H9 (cell line): Measurements from ENCODE around the gene NFS1. TPM values are rescaled to one million over a fixed set of nuclear protein-coding genes. Genes with fewer than 3 reads are reported as not detected.
"Not testable (repeated sequence)": the region's sequence is repeated elsewhere in the genome, so short reads cannot be mapped to it uniquely, and the experiment has no call there.

Experiments used
- DNase-seq: peaks from one replicate; pipeline ENCODE4 v3.0.0-alpha.2; 2017
- H2AFZ ChIP-seq: one replicate; pipeline ENCODE4 v1.6.1; 2013; ENCODE audit warnings: mild to moderate bottlenecking, low read length, control low read depth, moderate library complexity
- H2AK5ac ChIP-seq: 2 replicates; pipeline ENCODE4 v1.6.1; 2013; ENCODE audit warnings: low read length, control low read depth, mixed read lengths; ENCODE audit not compliant: insufficient read length
- H2BK120ac ChIP-seq: one replicate; pipeline ENCODE4 v1.6.1; 2013; ENCODE audit warnings: low read depth, mild to moderate bottlenecking, low read length, control low read depth, inconsistent platforms; ENCODE audit not compliant: poor library complexity, severe bottlenecking
- H2BK12ac ChIP-seq: 2 replicates; pipeline ENCODE4 v1.6.1; 2013; ENCODE audit warnings: low read length, control low read depth, mixed read lengths, low read depth; ENCODE audit not compliant: insufficient read length
- H2BK15ac ChIP-seq: 2 replicates; pipeline ENCODE4 v1.6.1; 2013; ENCODE audit warnings: low read depth, low read length, control low read depth
- H2BK20ac ChIP-seq: one replicate; pipeline ENCODE4 v1.6.1; 2013; ENCODE audit warnings: low read depth, mild to moderate bottlenecking, low read length, control low read depth, inconsistent platforms; ENCODE audit not compliant: poor library complexity, severe bottlenecking
- H2BK5ac ChIP-seq: 2 replicates; pipeline ENCODE4 v1.6.1; 2013; ENCODE audit warnings: low read length, control low read depth, mixed read lengths; ENCODE audit not compliant: insufficient read length
- H3K14ac ChIP-seq: 2 replicates; pipeline ENCODE4 v1.6.1; 2013; ENCODE audit warnings: low read length, control low read depth; ENCODE audit not compliant: insufficient read depth
- H3K18ac ChIP-seq: 2 replicates; pipeline ENCODE4 v1.6.1; 2013; ENCODE audit warnings: low read depth, mild to moderate bottlenecking, mixed read lengths, low read length, control low read depth; ENCODE audit not compliant: insufficient read length
- H3K23ac ChIP-seq: 2 replicates; pipeline ENCODE4 v1.6.1; 2013; ENCODE audit warnings: low read length, control low read depth, mixed read lengths, low read depth; ENCODE audit not compliant: insufficient read length
- H3K23me2 ChIP-seq: 2 replicates; pipeline ENCODE4 v1.6.1; 2013; ENCODE audit warnings: low read depth, mild to moderate bottlenecking, mixed read lengths, low read length, control low read depth; ENCODE audit not compliant: insufficient read length, poor library complexity, severe bottlenecking
- H3K27ac ChIP-seq: 2 replicates; pipeline ENCODE4 v1.5.1; 2013; ENCODE audit warnings: low read length, control low read depth, mixed read lengths, low read depth; ENCODE audit not compliant: insufficient read length
- H3K27me3 ChIP-seq: 2 replicates; pipeline ENCODE4 v1.6.1; 2013; ENCODE audit warnings: low read length, control low read depth, inconsistent platforms; ENCODE audit not compliant: insufficient read depth
- H3K4ac ChIP-seq: 2 replicates; pipeline ENCODE4 v1.6.1; 2013; ENCODE audit warnings: low read depth, mild to moderate bottlenecking, control low read depth, inconsistent platforms, low read length, moderate library complexity
- H3K4me1 ChIP-seq: 2 replicates; pipeline ENCODE4 v1.6.1; 2013; ENCODE audit warnings: low read length, control low read depth, inconsistent platforms; ENCODE audit not compliant: insufficient read depth
- H3K4me2 ChIP-seq: 2 replicates; pipeline ENCODE4 v1.6.1; 2013; ENCODE audit warnings: low read length, control low read depth, mixed read lengths; ENCODE audit not compliant: insufficient read length, insufficient read depth
- H3K56ac ChIP-seq: 2 replicates; pipeline ENCODE4 v1.6.1; 2013; ENCODE audit warnings: low read depth, mild to moderate bottlenecking, mixed read lengths, low read length, control low read depth; ENCODE audit not compliant: insufficient read length
- H3K79me1 ChIP-seq: 2 replicates; pipeline ENCODE4 v1.6.1; 2013; ENCODE audit warnings: low read depth, mild to moderate bottlenecking, moderate library complexity, low read length, control low read depth, inconsistent platforms; ENCODE audit not compliant: insufficient read depth, poor library complexity, severe bottlenecking
- H3K79me2 ChIP-seq: 2 replicates; pipeline ENCODE4 v1.6.1; 2013; ENCODE audit warnings: low read length, control low read depth, inconsistent platforms; ENCODE audit not compliant: insufficient read depth
- H3K9ac ChIP-seq: 2 replicates; pipeline ENCODE4 v1.6.1; 2013; ENCODE audit warnings: low read length, control low read depth, mixed read lengths; ENCODE audit not compliant: insufficient read length; ENCODE audit errors: extremely low read depth
- H3K9me3 ChIP-seq: one replicate; pipeline ENCODE4 v1.6.1; 2013; ENCODE audit warnings: low read depth, low read length, inconsistent platforms; ENCODE audit not compliant: control insufficient read depth
- H3T11ph ChIP-seq: one replicate; pipeline ENCODE4 v1.6.1; 2013; ENCODE audit warnings: mild to moderate bottlenecking, low read length, control low read depth, inconsistent platforms
- H4K20me1 ChIP-seq: one replicate; pipeline ENCODE4 v1.6.1; 2013; ENCODE audit not compliant: control insufficient read depth, insufficient read length, insufficient read depth
- H4K5ac ChIP-seq: 2 replicates; pipeline ENCODE4 v1.6.1; 2013; ENCODE audit warnings: low read depth, mild to moderate bottlenecking, mixed read lengths, low read length, control low read depth; ENCODE audit not compliant: insufficient read length
- H4K8ac ChIP-seq: replicated peaks from 2 replicates; pipeline ENCODE4 v1.6.1; 2013; ENCODE audit warnings: low read length, control low read depth, mixed read lengths, low read depth; ENCODE audit not compliant: insufficient read length
- H4K91ac ChIP-seq: 2 replicates; pipeline ENCODE4 v1.6.1; 2013; ENCODE audit warnings: low read depth, mild to moderate bottlenecking, moderate library complexity, mixed read lengths, low read length, control low read depth; ENCODE audit not compliant: insufficient read length
- H3K27ac Mint-ChIP-seq, 3 experiments: 2 replicates in 2 of 3; 3 replicates in 1 of 3; pipeline ENCODE4 v1.8.0; 2020 to 2021; ENCODE audit warnings: mixed read lengths in 3 of 3, mild to moderate bottlenecking in 1 of 3, moderate library complexity in 1 of 3
- H3K27me3 Mint-ChIP-seq: 2 replicates; pipeline ENCODE4 v1.8.0; 2021; ENCODE audit warnings: low read depth, mild to moderate bottlenecking, moderate library complexity, mixed read lengths
- H3K36me3 Mint-ChIP-seq, 3 experiments: 2 replicates in 2 of 3; 3 replicates in 1 of 3; pipeline ENCODE4 v1.8.0; 2020 to 2021; ENCODE audit warnings: low read depth in 3 of 3, mixed read lengths in 3 of 3; ENCODE audit not compliant: insufficient read depth in 1 of 3
- H3K4me1 Mint-ChIP-seq, 2 experiments: 2 replicates each; pipeline ENCODE4 v1.8.0; 2020; ENCODE audit warnings: mixed read lengths in 2 of 2
- H3K4me3 Mint-ChIP-seq, 2 experiments: 2 replicates in 1 of 2; 3 replicates in 1 of 2; pipeline ENCODE4 v1.8.0; 2020 to 2021; ENCODE audit warnings: mild to moderate bottlenecking in 2 of 2, mixed read lengths in 2 of 2, moderate library complexity in 1 of 2
- H3K9me3 Mint-ChIP-seq, 2 experiments: 2 replicates in 1 of 2; 3 replicates in 1 of 2; pipeline ENCODE4 v1.8.0; 2020; ENCODE audit warnings: mild to moderate bottlenecking in 2 of 2, mixed read lengths in 2 of 2, moderate library complexity in 1 of 2
- WGBS: extraction: QIAGEN DNeasy Blood & Tissue Kit; methylation state at CpG from one replicate; pipeline ENCODE4 v1.1.7; 2013; ENCODE audit warnings: missing lambda C conversion rate, low lambda C conversion rate, mixed read lengths; ENCODE audit not compliant: insufficient read length; ENCODE audit errors: extremely low coverage; 5-methylcytosine and 5-hydroxymethylcytosine counted together
- total RNA-seq: library from RNA; stranded (reverse); gene quantifications from 2 replicates; pipeline ENCODE4 v1.2.1, GENCODE V29; 2021
- TF ChIP-seq, protein P1 (sequence below): fragments of 200-600 bp; sonication (generic); conservative IDR thresholded peaks from 3 replicates; pipeline ENCODE4 v1.8.0; 2021; ENCODE audit warnings: antibody characterized with exemption, mild to moderate bottlenecking

Gene NFS1
- total RNA-seq, 1 experiment from 2014 or later = 26.6 TPM

GRCh38 chr20:35724321-35725230 is 25.4 kb upstream of the NFS1 start:
- H2BK15ac ChIP-seq = no peak overlapping the region
- Mint-ChIP-seq H3K4me1 (no peaks in the 10 kb centered on the region), H3K9me3 (no peaks in the 10 kb centered on the region), H3K27ac (peak overlapping the region in 1 of 3 experiments; percentile 44; a peak in 1 of 7 replicates), H3K36me3 (peaks cover 53 to 95% (median 95%) of the 10 kb centered on the region in 3 experiments), H3K27me3 (no peaks in the 10 kb centered on the region; the same call in 1 of the 2 replicates), H3K4me3 (no peak overlapping the region)
- peaks cover 2% of the 10 kb centered on the region; the same call in 1 of the 2 replicates for H3K79me2 ChIP-seq
- H3K27ac ChIP-seq = no peak overlapping the region
- H4K91ac ChIP-seq = no peak overlapping the region
- no peaks in the 10 kb centered on the region for H4K20me1 ChIP-seq
- H3K23me2 ChIP-seq = no peaks in the 10 kb centered on the region
- H2BK20ac ChIP-seq = no peak overlapping the region
- H3K14ac ChIP-seq = no peak overlapping the region
- no peak overlapping the region for H3K4me2 ChIP-seq
- no peak overlapping the region for H4K8ac ChIP-seq
- no peaks in the 10 kb centered on the region for H3K27me3 ChIP-seq
- H2BK120ac ChIP-seq = no peak overlapping the region
- H3K23ac ChIP-seq = no peak overlapping the region
- no peak overlapping the region for H2BK5ac ChIP-seq
- no peaks in the 10 kb centered on the region for H3K9me3 ChIP-seq
- no peak overlapping the region for H3K18ac ChIP-seq
- H2BK12ac ChIP-seq = no peak overlapping the region
- peaks cover 4% of the 10 kb centered on the region for H3K79me1 ChIP-seq
- no peak overlapping the region for H3T11ph ChIP-seq
- TF ChIP-seq, protein P1, sequence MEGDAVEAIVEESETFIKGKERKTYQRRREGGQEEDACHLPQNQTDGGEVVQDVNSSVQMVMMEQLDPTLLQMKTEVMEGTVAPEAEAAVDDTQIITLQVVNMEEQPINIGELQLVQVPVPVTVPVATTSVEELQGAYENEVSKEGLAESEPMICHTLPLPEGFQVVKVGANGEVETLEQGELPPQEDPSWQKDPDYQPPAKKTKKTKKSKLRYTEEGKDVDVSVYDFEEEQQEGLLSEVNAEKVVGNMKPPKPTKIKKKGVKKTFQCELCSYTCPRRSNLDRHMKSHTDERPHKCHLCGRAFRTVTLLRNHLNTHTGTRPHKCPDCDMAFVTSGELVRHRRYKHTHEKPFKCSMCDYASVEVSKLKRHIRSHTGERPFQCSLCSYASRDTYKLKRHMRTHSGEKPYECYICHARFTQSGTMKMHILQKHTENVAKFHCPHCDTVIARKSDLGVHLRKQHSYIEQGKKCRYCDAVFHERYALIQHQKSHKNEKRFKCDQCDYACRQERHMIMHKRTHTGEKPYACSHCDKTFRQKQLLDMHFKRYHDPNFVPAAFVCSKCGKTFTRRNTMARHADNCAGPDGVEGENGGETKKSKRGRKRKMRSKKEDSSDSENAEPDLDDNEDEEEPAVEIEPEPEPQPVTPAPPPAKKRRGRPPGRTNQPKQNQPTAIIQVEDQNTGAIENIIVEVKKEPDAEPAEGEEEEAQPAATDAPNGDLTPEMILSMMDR = no peak
- WGBS = no CpG with 5 or more reads among the region's 13 CpGs
- no peak for DNase-seq
- no peak overlapping the region for H2AFZ ChIP-seq
- no peak overlapping the region for H3K9ac ChIP-seq
- H2AK5ac ChIP-seq = no peak overlapping the region
- H4K5ac ChIP-seq = no peak overlapping the region
- H3K4ac ChIP-seq = no peak overlapping the region
- no peak overlapping the region for H3K56ac ChIP-seq
- H3K4me1 ChIP-seq = no peaks in the 10 kb centered on the region

DNA sequence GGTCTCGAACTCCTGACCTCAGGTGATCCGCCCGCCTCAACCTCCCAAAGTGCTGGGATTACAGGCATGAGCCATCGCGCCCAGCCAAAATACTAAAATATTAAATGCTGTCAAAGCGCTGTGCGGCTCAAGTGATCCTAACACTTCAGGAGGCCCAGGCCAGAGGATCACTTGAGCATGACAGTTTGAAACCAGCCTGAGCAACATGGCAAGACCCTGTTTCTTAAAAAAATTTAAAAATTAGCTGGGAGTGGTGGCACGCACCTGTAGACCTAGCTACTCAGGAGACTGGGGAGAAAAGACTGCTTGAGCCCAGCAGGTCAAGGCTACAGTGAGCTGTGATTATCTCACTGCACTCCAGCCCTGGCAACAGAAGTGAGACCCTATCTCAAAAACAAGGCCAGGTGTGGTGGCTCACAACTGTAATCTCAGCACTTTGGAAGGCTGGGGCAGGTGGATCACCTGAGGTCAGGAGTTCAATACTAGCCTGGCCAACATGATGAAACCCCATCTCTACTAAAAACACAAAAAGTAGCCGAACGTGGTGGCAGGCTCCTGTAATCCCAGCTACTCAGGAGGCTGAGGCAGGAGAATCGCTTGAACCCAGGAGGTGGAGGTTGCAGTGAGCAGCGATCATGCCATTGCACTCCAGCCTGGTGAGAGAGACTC is 24.6 kb upstream of the NFS1 start:
- not testable (repeated sequence) for H3K79me1 ChIP-seq, H4K91ac ChIP-seq, H3K14ac ChIP-seq, H3K27me3 Mint-ChIP-seq, H3K9me3 Mint-ChIP-seq, H2BK5ac ChIP-seq, H2BK15ac ChIP-seq, H3K4me1 ChIP-seq, H3K27me3 ChIP-seq, H3T11ph ChIP-seq, H2BK12ac ChIP-seq, H3K23ac ChIP-seq, H3K4me3 Mint-ChIP-seq, H3K9ac ChIP-seq, H3K4me1 Mint-ChIP-seq, H2AK5ac ChIP-seq, H3K23me2 ChIP-seq, H3K9me3 ChIP-seq, H3K4ac ChIP-seq, H3K4me2 ChIP-seq, H4K8ac ChIP-seq, H3K18ac ChIP-seq, H3K79me2 ChIP-seq, DNase-seq, H3K27ac ChIP-seq, H4K20me1 ChIP-seq, H2BK120ac ChIP-seq, H4K5ac ChIP-seq, H2BK20ac ChIP-seq, H3K56ac ChIP-seq, H2AFZ ChIP-seq
- WGBS = no CpG with 5 or more reads among the region's 12 CpGs
- Mint-ChIP-seq H3K36me3 (peaks cover 54 to 96% (median 96%) of the 10 kb centered on the region in 3 experiments), H3K27ac (peak overlapping the region in 1 of 3 experiments; percentile 44; a peak in 1 of 7 replicates)
